Esophagus muscularis mucosa (tissue), 4 donors: Measurements from ENCODE around the gene GREB1. TPM values are rescaled to one million over a fixed set of nuclear protein-coding genes. Genes with fewer than 3 reads are reported as not detected.

Experiments used
- DNase-seq: peaks from one replicate; pipeline ENCODE4 v3.0.0-alpha.2; 2017; ENCODE audit errors: extremely low spot score
- H3K27ac ChIP-seq, 4 donors: fragments of 200-600 bp; sonication (generic); replicated peaks in 1 of 4; 1 replicate in 3 of 4; 2 replicates in 1 of 4; pipeline ENCODE4 v1.5.1; 2016 to 2019; ENCODE audit warnings: mild to moderate bottlenecking in 1 of 4
- H3K27me3 ChIP-seq, 4 donors: fragments of 200-600 bp; sonication (generic); one replicate each; pipeline versions ENCODE4 v1.5.1 to v1.6.0; 2016 to 2019
- H3K36me3 ChIP-seq, 4 donors: fragments of 200-600 bp; sonication (generic); one replicate each; pipeline ENCODE4 v1.5.1; 2016 to 2019
- H3K4me1 ChIP-seq, 4 donors: fragments of 200-600 bp; sonication (generic); one replicate each; pipeline ENCODE4 v1.5.1; 2016 to 2019
- H3K4me3 ChIP-seq, 4 donors: fragments of 200-600 bp; sonication (generic); 1 replicate in 2 of 4; 2 replicates in 2 of 4; pipeline ENCODE4 v1.5.1; 2016 to 2019; ENCODE audit warnings: mild to moderate bottlenecking in 4 of 4, moderate library complexity in 1 of 4
- H3K9me3 ChIP-seq, 4 donors: fragments of 200-600 bp; sonication (generic); 1 replicate in 3 of 4; 2 replicates in 1 of 4; pipeline ENCODE4 v1.5.1; 2016 to 2019
- CTCF ChIP-seq, 3 experiments: fragments of 200-600 bp in 2 of 3; fragments of 450-650 bp in 1 of 3; sonication (generic) in 2 of 3; IDR thresholded peaks; one replicate each; pipeline ENCODE4 v1.5.1; 2017 to 2019; ENCODE audit warnings: antibody characterized with exemption in 3 of 3, mild to moderate bottlenecking in 2 of 3, moderate library complexity in 1 of 3
- EP300 ChIP-seq: sonication (generic); formaldehyde crosslinking; IDR thresholded peaks from one replicate; pipeline ENCODE4 v1.6.1; 2017; ENCODE audit warnings: antibody characterized with exemption
- POLR2A ChIP-seq: fragments of 450-650 bp; IDR thresholded peaks from one replicate; pipeline ENCODE4 v1.6.1; 2017; ENCODE audit warnings: antibody characterized with exemption, moderate library complexity, mild to moderate bottlenecking, low read depth
- POLR2AphosphoS5 ChIP-seq, 2 donors: sonication (generic); formaldehyde crosslinking; IDR thresholded peaks; one replicate each; pipeline ENCODE4 v1.6.1; 2017; ENCODE audit warnings: antibody characterized with exemption in 2 of 2
- WGBS: methylation state at CpG from one replicate; pipeline ENCODE4 v1.1.5; 2018; 5-methylcytosine and 5-hydroxymethylcytosine counted together
- intact Hi-C: fragments of 100-400 bp; cut with DNase I; formaldehyde crosslinking; loops from one replicate; pipeline ENCODE4 v1.15.1; 2023
- total RNA-seq, 4 donors: library from RNA; depleted of rRNA; stranded (reverse); fragments of >200 nt; gene quantifications; one replicate each; pipeline versions ENCODE4 v1.1.0 to v1.2.1, GENCODE V29; 2016

The GREB1 gene
- total RNA-seq, 4 donors from 2014 or later = 3.7 to 11.0 (median 7.7) TPM

- no peak overlapping the region for H3K27ac ChIP-seq
These were observed 118.2 kb downstream of the GREB1 start for GRCh38 chr2:11651856-11652548.

GRCh38 chr2:11652553-11652952, 118.7 kb downstream of the GREB1 start:
- DNase-seq = no peak
- TF ChIP-seq POLR2AphosphoS5 (IDR thresholded peaks at IDR 0.05) = no peak
- no peak for TF ChIP-seq CTCF (IDR thresholded peaks at IDR 0.05)
- no peak for TF ChIP-seq EP300
- no peak for TF ChIP-seq POLR2A
- H3K27ac ChIP-seq = no peak overlapping the region
- WGBS = 45% methylated on average over 3 of the region's 3 CpGs
- H3K9me3 ChIP-seq = no peaks in the 10 kb centered on the region
- peaks cover 0 to 2% (median 0%) of the 10 kb centered on the region in 4 donors for H3K27me3 ChIP-seq
- intact Hi-C loops = no loop called here
- H3K4me1 ChIP-seq = no peaks in the 10 kb centered on the region
- no peak overlapping the region for H3K4me3 ChIP-seq
- no peaks in the 10 kb centered on the region for H3K36me3 ChIP-seq

More at GRCh38 chr2:11651856-11652548, 118.2 kb downstream of the GREB1 start:
- intact Hi-C loops = no loop called here
- WGBS = 80% methylated on average over 5 of the region's 5 CpGs
- TF ChIP-seq CTCF (IDR thresholded peaks at IDR 0.05) (no peak), POLR2A (no peak), POLR2AphosphoS5 (IDR thresholded peaks at IDR 0.05) (no peak), EP300 (no peak)
- Histone ChIP-seq H3K4me3 (no peak overlapping the region), H3K36me3 (no peaks in the 10 kb centered on the region), H3K4me1 (no peaks in the 10 kb centered on the region), H3K27me3 (no peaks in the 10 kb centered on the region), H3K9me3 (no peaks in the 10 kb centered on the region)
- no peak for DNase-seq

- intact Hi-C loops = no loop called here
These were observed 121.7 kb downstream of the GREB1 start for GRCh38 chr2:11655495-11655894.

GRCh38 chr2:11656252-11656651, 122.4 kb downstream of the GREB1 start:
- Histone ChIP-seq H3K9me3 (no peaks in the 10 kb centered on the region), H3K36me3 (no peaks in the 10 kb centered on the region), H3K4me3 (no peak overlapping the region), H3K27ac (no peak overlapping the region), H3K27me3 (peaks cover 0 to 29% (median 0%) of the 10 kb centered on the region in 4 donors), H3K4me1 (no peaks in the 10 kb centered on the region)
- no peak for DNase-seq
- TF ChIP-seq POLR2A (no peak), POLR2AphosphoS5 (IDR thresholded peaks at IDR 0.05) (no peak)
- intact Hi-C loops = no loop called here
- 95% methylated on average over 1 of the region's 1 CpG for WGBS

More at GRCh38 chr2:11655495-11655894, 121.7 kb downstream of the GREB1 start:
- Histone ChIP-seq H3K36me3 (no peaks in the 10 kb centered on the region), H3K27ac (no peak overlapping the region), H3K4me3 (no peak overlapping the region), H3K27me3 (peaks cover 0 to 28% (median 0%) of the 10 kb centered on the region in 4 donors), H3K4me1 (no peaks in the 10 kb centered on the region), H3K9me3 (no peaks in the 10 kb centered on the region)
- DNase-seq = no peak
- 92% methylated on average over 4 of the region's 4 CpGs for WGBS
- no peak for TF ChIP-seq POLR2A
- TF ChIP-seq CTCF (IDR thresholded peaks at IDR 0.05) = no peak
- no peak for TF ChIP-seq EP300
- TF ChIP-seq POLR2AphosphoS5 (IDR thresholded peaks at IDR 0.05) = no peak

GRCh38 chr2:11656671-11657101, 122.8 kb downstream of the GREB1 start:
- Histone ChIP-seq H3K27me3 (peaks cover 0 to 33% (median 0%) of the 10 kb centered on the region in 4 donors), H3K4me1 (no peaks in the 10 kb centered on the region), H3K9me3 (no peaks in the 10 kb centered on the region), H3K36me3 (no peaks in the 10 kb centered on the region), H3K27ac (no peak overlapping the region), H3K4me3 (no peak overlapping the region)
- DNase-seq = no peak
- WGBS = 91% methylated on average over 25 of the region's 31 CpGs
- no peak for TF ChIP-seq CTCF (IDR thresholded peaks at IDR 0.05)
- intact Hi-C loops = no loop called here
